HG03097 (cell line): ENCODE data around the gene CORO2B.

Experiments
- ATAC-seq: cut with Tn5 transposase; IDR thresholded peaks from one replicate; pipeline ENCODE4 v1.9.1; 2021; ENCODE audit not compliant: unreplicated experiment, low FRiP score

The CORO2B gene

DNA sequence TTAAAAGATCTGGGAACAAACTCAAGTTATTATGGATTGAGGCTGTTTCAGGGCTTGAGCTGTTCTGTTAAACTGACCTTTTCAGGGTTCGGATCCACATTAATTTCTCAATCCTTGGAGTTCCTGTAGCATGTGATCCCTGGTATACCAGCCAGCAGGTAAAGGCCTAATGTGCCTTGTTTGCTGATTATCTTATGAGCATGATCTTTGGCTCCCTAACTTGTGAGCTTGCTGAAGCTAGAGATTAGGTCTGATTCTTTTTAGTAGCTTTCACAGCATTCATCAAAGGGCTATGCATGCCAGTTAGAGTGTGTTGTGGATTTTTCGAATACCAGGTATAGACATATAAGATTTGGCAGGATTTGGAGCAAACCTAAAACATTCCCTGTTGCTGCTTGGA is 10.3 kb downstream of the CORO2B start:
- ATAC-seq = no peak

GRCh38 chr15:68589783-68590710 is 11.3 kb downstream of the CORO2B start:
- ATAC-seq = no peak

DNA sequence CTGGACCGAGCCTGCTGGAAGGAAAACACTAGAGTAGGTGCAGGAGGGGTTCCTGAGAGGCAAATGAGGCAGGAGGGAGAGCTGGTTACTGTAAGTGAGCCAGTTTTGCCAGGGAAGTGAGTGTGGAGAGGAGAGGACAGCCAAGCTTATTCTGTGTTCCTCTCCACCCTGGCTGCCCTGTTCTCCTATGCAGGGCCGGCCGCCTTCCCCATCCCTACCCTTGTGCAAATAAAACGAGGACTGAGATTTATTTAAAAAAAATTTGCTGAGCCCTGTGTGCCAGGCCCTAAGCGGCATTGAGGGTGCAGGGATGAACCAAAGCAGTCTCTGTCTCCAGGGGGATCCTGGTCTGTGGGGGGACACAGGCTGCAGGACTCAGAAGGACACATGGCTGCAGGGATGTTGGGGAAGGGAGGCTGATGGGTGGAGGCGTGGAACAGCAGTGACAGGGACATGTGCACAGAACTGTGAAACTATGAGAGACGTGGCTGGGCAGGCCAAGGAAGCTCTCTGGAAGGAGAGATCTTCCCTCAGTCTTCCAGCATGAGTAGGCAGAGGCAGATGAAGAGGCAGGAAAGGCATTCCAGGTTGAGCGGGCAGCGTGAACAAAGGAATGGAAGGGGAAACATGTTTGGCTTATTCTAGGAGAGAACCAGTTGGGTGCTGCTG is 12.1 kb downstream of the CORO2B start:
- ATAC-seq = no peak

GRCh38 chr15:68592054-68592453 is 13.3 kb downstream of the CORO2B start:
- ATAC-seq = no peak

DNA sequence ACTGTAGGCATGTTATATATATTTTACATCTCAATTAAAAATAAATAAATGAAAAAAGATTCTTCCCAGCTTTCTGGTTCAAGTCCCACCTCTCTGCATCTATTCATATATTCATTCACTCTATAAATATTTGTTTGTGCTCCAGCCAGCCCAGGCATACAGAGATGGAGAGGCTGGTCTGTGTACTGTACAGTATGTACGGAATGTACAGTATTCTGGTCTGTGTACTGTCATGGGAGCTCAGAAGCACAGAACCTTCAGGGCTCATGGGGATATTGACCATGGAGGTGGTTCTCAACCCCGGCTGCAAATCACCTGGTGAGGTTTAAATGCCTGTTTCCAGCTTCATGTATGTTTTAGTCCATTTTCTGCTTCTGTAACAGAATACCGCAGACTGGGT is 13.8 kb downstream of the CORO2B start:
- no peak for ATAC-seq

DNA sequence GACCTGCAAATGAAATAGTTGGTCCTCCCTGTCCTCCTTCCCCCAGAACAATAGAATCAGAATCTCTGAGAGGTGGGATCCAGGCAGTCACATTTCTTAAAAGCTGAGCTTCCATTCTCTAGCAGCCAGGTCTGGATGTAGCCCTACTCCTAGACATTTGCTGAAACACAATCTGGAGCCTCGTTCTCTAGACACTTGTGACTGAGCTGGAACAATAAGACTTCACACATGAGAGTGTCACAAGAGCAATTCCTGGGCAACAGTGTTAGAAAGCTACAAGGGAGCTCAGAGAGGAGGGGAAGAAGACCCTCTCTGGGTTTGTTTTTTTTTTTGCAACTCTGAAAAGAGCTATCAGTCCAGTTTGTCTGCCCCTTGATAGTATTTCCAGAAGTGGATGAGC is 14.5 kb downstream of the CORO2B start:
- ATAC-seq = no peak

DNA sequence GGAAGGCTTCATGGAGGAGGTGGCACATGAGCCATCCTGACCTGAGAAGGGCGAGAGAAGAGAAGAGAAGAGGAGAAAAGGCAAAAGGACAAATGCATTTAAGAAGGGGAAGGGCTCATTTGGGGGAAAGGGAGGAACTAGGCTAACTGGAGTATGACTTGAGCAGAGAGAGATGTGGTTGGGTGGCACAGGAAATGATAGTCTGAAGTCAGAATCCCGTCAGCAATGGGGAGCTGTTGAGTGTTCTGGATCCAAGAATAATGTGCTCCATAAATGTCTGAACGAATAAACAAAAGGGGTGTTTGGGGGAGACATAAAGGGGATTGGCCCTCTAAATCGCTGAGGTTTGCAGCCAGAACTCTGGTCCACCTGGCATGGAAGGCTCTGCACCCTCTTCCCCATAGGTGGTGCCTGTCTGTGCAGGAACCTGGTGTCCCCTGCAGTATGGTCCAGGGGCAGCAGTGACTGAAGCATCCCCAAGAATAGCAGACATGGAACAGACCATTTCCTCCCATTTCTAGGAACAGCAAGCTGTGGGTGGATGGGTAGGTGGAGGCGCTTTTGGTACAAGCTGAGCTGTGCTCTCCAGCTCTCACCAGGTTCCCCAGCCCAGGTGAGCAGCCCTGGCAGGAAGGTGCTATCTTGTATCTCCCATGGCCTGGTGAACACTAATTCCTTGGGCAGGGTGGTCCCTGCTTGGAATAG is 15.2 kb downstream of the CORO2B start:
- no peak for ATAC-seq

DNA sequence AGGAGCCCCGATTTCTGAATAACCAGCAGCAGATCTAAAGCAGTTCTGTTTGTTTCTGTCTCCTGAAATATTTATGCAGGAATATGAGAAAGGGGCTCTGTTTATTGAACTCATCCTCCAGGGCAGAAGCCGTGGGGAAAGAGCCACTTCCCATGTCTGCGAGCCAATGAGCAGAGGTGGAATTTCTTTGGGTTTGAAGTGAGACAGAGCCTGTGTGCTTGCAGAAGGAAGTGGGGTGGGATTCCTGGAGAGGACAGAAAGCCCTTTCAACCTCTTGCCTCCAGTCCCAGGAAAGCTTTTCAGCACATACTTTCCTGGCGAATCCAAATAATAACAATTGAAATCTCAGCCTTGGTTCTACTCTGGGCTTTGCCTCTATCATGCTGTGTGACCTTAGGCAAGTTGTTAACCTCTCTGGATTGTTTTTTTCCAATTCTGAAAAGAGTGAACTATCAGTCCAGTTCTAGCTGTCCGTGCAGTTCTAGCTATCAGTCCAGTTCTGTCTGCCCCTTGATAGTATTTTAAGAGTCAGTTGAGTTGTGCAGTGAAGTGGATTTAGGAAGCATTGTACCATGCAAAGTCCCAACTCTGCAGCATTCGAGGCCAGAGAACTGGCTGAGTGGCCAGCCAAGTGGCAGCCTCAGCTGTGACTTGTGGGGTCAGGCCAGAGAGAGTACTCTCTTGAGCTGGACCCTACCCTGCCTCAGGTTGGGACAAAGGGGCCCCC is 15.9 kb downstream of the CORO2B start:
- ATAC-seq = no peak

- ATAC-seq = no peak
Measured at GRCh38 chr15:68595260-68595564, 16.4 kb downstream of the CORO2B start.

GRCh38 chr15:68595761-68596160 is 17.0 kb downstream of the CORO2B start:
- no peak for ATAC-seq

DNA sequence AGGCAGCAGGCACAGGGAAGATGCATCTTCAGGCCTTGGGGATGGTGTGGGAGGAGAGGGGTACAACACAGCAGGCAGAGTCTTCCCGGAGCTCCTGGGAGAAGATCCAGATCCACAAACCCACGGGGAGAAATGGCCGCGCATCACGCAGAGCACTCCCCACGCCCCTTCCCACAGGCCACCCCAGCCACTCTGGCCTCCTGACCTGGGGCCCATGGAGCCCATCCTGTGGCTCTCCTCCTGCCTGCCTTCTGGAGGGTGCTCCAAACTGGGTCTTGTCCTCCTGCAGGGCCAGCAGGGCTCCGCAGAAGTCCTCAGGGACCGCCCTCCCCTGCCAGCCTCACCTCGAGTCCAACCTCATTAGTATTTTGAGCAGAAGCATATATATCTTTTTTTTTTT is 17.9 kb downstream of the CORO2B start:
- no peak for ATAC-seq

DNA sequence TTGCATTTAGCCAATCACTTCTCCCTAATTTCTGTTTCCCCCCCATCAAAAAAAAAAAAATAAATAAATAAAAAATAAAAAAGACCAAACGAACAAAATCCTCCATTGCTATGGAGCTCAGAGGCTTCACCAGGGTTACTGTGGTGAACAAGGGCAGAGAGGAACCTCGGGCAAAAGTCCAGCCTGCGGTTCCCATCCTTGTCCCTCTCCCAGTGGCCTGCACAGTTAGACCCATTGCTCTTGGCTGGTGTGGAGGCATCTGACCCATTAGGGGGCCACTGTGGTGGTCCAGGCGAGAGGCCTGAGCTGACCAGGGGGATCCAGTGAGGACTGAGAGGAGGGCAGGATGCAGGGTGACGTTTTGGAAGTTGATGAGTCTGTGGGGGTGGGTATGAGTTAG is 18.8 kb downstream of the CORO2B start:
- no peak for ATAC-seq

DNA sequence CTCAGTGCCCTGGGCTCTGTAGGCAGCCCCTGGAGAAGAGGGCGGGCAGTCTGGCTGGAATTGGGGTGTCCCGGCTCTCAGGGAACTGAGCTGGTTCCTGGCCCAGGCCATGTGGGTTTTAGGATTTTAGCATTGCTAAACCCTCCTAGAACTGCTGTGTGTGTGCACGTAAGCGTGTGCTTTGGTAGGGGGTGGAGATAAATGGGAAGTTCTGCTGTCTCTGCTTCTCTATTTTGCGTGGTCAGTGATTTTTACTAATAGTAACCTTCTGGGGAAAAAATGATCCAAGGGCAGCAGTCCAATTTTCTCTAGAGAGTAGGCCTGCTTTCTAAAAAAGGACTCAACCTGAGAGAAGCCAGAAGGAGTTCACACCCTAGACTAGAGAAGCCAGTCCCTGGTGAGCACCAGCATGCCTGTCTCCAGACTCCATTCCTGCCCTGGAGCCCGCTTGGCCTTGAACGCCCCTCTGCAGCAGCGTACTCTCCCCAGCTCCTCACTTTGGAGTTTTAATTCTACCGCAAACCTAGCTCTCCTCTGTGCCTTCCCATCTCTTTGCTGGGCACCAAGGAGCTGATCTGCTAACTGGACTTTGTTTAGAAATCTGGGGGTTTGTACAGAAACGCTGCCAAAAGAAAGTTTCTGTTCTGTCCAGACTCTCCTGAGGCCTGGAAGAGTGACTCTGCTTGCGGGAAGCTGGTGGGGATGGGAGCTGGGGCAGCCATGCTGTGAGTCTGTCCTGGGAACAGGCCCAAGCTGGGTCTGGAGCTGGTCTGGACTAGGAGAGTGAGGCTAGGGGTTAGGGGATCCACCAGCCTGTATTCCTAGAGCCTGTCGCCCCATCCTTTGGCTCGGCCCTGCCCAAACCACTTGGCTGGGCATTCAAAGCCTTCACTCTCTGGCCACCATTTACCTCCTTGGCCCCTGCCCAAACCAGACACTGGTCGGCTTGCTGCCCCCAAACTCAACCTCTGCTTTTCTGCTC is 19.7 kb downstream of the CORO2B start:
- ATAC-seq = no peak

GRCh38 chr15:68599153-68599545 is 20.4 kb downstream of the CORO2B start:
- no peak for ATAC-seq

- ATAC-seq = no peak
Measured at GRCh38 chr15:68599560-68600071, 20.8 kb downstream of the CORO2B start.

DNA sequence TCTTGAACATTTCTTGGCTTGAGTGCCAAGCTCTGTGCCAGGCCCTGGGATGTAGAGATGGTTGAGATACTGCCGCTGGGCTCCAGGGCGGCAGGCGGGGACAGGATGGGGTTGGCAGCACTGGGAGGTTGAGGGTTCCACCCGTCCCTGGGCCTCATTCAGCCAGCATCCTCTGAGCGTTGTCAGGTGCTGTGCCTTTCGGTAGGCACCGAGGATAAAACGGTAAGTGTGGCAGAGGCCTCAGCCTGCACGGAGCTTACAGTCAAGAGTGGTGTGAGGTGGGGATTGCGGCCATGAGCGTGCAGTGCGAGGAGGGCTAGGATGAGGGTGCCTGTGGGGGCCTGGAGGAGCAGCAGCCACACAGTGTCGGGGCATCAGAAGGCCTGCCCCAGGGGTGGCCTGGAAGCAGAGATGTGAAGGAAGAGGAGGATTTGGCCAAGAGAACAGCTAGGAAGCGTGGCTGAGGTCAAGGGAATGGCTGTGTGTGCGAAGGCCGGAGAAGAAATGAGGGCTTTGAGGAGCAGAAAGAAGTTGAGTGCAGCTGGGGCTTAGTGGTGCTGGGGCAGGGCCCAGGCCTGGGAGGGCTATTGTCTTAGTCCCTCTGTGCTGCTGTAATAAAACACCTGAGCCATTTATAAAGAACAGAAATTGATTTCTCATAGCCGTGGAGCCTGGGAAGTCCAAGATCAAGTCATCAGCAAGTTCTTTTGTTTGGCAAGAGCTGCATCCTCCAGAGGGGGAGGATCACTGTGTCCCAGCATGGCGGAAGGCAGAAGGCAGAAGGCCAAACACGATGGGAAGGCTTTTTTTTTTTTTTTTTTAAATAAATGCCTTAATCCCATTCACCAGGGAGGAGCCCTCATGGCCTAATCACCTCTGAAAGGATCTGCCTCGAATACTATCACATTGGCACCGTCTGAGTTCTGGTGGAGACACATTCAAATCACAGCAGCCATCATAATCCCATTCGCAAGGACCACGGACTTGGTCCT is 22.7 kb downstream of the CORO2B start:
- no peak for ATAC-seq

DNA sequence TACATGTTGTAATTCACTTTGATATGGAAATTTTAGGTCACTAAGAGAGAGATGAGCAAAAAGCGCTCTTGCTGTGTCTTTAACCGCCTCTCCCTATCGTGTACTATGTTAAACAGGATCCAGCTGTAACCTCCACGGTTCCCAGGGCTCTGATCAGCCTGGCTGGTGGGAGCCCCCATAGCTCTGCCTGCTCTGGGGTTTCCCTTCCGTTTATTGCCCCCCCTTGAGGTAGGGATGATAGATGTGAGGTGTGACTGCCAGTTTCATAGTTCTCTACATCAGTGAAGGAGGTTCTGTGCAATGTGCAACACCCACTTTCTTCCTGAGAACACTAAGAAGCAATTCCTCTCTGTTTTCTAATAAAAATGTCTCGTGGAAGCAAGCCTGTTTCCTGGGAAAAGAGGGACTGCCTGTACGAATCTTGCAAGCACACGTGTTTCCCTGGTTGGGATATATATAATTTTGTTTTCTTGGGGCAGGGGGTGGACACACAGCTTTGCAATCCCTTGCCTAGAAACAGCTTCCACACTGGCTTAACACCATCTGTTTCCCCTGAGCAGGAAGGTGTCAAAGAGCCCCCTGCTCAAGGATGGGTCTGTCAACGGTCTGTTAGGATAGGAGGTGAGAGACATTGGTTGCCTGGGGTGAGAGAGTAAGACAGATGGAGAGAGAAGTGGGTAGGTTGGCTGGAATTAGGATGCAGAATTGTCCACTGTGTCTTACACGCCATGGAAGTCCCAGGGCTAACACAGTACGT is 23.8 kb downstream of the CORO2B start:
- ATAC-seq = no peak

GRCh38 chr15:68603216-68603595 is 24.4 kb downstream of the CORO2B start:
- ATAC-seq = no peak
